Stimulated activated CD8-positive, alpha-beta memory T cell treated with anti-CD3 and anti-CD28 coated beads, Interleukin-15, amount 100 ng/mL, for 24 hours (primary cell): Measurements from ENCODE around the gene MYCBPAP.

ENCODE experiments used
- DNase-seq: peaks from one replicate; pipeline ENCODE4 v3.0.0-alpha.2; 2020; ENCODE audit warnings: low read depth

MYCBPAP gene

GRCh38 chr17:50539762-50540559 is 31.7 kb downstream of the MYCBPAP start:
- no peak for DNase-seq

DNA sequence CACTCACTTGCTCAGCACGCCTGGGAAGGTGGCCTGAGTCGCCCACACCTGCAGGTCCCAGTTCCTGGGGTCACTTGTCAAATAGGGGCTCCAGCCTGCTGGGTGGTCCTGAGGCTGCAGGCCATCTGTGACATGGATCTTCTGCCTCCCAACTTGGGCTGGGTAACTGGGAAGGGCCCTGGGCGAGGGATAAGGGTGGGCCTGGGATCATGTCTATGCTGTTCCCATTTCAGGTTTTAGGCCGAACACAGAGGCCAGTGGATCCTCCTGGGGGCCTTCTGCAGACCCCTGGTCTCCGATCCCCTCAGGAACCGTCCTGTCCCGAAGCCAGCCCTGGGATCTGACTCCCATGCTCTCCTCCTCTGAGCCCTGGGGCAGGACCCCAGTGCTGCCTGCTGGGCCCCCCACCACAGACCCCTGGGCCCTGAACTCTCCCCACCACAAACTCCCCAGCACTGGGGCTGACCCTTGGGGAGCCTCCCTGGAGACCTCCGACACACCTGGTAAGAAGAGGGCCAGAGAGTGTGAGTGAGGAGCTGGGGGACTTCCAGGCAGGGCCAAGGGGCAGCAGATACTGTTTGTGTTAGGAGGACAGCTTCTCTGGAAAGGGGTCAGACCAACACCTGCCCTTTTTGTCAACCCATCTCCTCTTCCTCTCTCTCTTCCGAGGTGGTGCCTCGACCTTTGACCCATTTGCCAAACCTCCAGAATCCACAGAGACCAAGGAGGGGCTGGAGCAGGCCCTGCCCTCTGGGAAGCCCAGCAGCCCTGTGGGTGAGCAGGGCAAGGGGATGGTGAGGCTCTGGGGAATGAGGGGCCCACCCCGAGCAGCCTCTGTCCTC is 32.5 kb downstream of the MYCBPAP start:
- no peak for DNase-seq

DNA sequence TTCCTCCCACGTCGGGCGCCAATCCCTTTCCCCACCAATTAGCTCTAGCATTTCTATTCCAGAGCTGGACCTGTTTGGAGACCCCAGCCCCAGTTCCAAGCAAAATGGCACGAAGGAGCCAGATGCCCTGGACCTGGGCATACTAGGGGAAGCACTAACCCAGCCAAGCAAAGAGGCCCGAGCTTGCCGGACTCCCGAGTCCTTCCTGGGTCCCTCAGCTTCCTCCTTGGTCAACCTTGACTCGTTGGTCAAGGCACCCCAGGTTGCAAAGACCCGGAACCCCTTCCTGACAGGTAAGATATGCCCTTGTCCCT is 33.1 kb downstream of the MYCBPAP start:
- DNase-seq = no peak

DNA sequence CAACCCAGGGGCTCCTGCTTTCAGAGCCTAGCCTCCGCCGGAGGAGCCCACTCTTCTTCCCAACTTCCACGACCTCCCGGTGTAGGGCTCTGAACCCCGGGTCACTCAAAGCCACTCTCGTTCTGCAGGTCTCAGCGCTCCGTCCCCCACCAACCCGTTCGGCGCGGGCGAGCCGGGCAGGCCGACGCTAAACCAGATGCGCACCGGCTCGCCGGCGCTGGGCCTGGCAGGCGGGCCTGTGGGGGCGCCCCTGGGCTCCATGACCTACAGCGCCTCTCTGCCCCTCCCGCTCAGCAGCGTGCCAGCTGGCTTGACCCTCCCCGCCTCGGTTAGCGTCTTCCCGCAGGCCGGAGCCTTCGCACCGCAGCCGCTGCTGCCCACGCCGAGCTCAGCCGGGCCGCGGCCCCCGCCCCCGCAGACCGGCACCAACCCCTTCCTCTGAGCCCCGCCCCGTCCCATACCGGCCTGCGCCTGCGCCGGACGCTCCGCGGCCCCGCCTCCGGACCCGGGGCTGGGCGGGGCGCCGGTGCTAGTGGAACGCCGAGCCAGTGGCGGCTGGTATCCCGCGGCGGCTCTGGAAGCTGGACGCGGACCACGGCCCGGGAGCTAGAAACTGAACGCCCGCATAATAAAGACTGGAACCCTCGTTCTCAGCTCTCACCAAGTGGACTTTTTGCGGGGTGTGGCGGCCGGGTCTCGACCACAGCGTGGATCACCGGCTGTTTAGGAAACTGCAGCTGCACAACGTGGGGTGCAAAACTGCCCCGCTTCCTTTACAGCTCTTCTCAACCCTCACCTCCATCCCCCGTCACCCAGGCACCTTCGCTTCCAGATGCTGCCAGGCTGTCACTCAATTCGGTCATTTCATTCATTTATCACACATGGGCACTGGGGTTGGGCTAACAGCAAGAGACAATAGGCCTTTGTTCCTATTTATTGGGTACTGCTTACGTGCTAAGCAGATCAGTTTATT is 33.8 kb downstream of the MYCBPAP start:
- peak; percentile 65 for DNase-seq

DNA sequence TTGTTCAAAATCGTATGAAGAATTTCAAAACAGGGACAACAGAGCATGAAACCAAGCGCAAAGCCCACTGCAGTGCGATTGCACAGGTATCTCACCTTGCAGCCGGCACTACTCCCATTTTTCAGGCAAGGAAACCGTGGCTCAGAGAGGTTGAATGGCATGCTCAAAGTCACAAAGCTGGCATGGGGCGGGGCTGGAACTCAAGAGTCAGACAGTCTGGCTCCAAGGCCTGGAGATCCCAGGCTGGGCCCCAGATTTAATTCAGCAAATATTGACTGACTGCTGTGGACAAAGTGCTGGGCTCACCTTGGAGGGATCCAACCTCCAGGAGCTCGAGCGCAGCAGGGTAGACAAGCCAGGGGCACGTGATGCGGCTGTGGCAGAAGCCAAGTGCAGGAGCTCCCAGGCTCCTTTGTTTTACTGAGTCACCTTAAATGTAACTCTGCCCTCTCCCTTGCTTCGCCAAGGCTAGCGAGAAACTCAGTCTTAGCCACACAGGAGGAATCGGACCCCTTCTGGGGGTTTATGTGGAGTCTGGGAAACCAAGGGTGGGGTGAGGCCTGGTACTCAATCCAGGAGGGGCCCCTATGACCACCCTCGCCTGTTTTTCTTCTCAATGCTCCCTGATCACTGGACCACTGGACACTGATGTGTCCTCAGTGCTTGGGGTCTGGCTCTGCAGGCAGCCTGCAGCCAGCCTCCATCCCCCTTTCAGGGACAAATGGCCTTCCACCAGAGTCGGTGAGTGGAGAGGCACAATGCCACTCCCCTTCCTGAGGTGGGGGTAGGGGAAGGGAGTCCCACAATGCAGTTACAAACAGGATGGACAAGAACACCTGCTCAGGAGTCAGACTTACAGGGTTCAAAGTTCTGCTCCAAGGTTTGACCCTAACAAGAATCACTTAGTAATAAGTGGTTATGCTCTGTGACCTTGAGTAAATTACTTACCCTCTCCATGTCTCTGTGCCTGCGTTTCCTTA is 34.8 kb downstream of the MYCBPAP start:
- no peak for DNase-seq

- no peak for DNase-seq
These were observed 36.3 kb downstream of the MYCBPAP start for GRCh38 chr17:50544516-50544915.

GRCh38 chr17:50545311-50545710 is 37.1 kb downstream of the MYCBPAP start:
- no peak for DNase-seq

DNA sequence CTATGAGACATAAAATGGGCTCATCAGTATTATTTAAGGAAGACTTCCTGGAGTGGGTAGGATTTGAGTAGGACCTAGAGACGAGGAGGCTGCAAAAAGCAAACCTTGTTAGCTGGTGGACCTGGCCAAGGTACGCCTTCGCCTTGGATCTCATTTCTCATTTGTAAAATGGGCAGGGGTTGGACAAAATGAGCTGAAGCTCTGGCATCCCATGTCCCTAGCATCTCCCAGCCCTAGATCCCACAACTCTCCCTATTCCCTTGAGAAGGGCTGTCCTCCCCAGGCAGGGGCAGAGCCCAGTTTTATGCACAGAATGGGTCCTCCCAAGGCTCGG is 38.4 kb downstream of the MYCBPAP start:
- DNase-seq = no peak

- DNase-seq = peak; percentile 64
These were observed 38.9 kb downstream of the MYCBPAP start, which contains the start of gene SPATA20 for GRCh38 chr17:50547035-50547735. Gene SPATA20 (plus strand): TSS chr17:50547174. CDS start chr17:50547209, 35 bp downstream.

DNA sequence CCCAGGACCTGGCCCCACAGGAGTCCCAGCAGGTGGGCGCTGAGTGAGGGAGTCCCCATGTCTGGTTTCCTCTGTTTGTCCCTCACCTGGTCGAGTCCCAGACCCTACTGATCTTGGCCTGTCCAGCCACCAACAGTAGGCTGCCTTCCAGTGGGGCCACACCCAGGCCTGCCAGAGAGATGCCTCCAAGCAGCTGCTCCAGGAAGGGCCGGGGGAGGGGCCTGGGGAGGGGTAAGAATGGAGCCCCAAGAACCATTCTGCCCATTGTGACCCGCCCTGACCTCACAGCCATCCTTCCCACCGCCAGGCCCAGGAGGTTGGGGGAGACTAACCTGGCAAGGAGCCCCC is 39.5 kb downstream of the MYCBPAP start:
- DNase-seq = no peak

DNA sequence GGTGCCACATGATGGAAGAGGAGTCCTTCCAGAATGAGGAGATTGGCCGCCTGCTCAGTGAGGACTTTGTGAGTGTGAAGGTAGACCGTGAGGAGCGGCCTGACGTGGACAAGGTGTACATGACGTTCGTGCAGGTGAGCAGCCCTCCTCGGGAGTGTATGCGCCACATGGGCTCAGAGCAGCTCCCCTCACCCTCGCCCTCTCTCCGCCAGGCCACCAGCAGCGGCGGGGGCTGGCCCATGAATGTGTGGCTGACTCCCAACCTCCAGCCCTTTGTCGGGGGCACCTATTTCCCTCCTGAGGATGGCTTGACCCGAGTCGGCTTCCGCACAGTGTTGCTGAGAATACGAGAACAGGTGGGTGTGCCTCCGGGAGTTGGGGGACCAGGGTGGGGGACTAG is 40.6 kb downstream of the MYCBPAP start:
- DNase-seq = no peak

GRCh38 chr17:50549256-50549941 is 41.2 kb downstream of the MYCBPAP start:
- no peak for DNase-seq

GRCh38 chr17:50549969-50550368 is 41.7 kb downstream of the MYCBPAP start:
- DNase-seq = no peak

- DNase-seq = no peak
These were observed 42.6 kb downstream of the MYCBPAP start for GRCh38 chr17:50550661-50551432.

DNA sequence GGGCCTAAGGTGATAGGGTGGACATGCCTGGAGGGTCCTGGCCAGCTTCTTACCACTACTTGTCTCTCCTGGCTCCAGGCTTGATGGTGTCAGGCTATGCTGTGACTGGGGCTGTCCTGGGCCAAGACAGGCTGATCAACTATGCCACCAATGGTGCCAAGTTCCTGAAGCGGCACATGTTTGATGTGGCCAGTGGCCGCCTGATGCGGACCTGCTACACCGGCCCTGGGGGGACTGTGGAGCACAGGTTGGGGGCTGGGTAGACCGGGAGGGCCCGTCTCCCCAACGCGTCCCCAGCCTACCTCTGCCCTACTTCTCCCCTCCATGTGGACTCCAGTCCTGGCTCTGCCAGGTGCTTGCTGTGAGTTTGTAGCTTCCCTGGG is 43.2 kb downstream of the MYCBPAP start:
- no peak for DNase-seq

DNA sequence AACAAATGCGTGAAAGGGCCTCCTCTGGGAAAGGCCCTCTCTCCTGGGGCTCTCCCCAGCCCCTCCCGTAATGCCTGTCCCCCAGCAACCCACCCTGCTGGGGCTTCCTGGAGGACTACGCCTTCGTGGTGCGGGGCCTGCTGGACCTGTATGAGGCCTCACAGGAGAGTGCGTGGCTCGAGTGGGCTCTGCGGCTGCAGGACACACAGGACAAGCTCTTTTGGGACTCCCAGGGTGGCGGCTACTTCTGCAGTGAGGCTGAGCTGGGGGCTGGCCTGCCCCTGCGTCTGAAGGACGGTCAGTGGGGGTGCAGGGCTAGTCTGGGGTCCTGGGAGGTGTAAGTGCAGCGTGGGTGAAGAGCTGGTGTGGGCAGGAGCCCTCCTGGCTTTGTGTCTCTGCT is 43.6 kb downstream of the MYCBPAP start:
- DNase-seq = no peak

DNA sequence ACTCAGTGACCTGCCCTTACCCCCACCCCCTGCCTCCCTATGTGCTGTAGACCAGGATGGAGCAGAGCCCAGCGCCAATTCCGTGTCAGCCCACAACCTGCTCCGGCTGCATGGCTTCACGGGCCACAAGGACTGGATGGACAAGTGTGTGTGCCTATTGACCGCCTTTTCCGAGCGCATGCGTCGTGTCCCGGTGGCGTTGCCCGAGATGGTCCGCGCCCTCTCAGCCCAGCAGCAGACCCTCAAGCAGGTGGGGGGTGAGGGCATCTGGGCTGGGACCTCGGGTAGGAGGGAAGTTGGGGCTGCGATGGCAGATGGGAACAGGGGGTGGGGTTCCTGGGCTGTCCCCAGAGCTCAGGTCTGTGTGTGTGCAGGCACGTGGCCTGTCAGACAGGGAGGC is 46.0 kb downstream of the MYCBPAP start:
- no peak for DNase-seq

DNA sequence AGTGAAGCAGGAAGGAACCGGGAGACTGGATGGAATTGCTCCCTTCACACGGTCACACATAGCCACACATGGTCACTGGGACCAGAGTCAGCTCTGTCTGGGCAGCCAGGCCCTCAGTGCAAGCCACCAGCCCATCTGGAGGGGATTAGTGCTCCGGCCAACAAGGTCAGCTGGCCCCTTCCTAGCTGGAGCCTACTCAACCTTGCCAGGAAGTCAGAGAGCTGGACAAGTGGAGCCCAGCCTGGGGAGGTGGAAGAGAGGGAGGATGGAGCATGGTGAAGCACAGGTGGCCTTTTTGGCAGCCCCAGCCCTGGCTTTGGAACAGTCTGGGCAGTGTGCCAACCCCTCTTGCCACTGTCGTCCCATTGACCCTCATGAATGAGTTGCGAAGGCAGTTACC is 48.6 kb downstream of the MYCBPAP start:
- no peak for DNase-seq

DNA sequence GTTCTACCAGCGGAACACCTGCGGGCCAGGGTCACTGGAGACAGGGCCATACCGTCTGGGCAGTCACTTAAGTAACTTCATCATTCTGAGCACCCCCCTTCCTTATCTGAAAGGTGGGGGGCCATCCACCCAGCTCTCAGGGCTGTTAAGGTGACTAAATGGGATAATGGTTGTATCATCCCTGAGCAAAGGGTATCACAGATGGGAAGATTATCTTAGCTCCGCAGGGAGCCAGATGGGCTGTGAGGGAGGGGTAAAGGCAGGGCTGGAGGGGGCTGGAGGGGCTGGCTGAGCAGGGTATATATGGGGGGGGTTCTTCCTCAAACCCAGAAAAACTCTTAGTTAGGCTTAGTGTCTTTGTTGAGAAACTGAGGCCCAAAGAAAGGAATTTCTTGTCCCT is 49.4 kb downstream of the MYCBPAP start:
- no peak for DNase-seq
